Measurements from ENCODE around the gene ZNF862. TPM values are rescaled to one million over a fixed set of nuclear protein-coding genes. Genes with fewer than 3 reads are reported as not detected.

ZNF862 gene
- total RNA-seq, 1 experiment from 2014 or later = 1.9 TPM

- no peak overlapping the region for H3K4me3 Mint-ChIP-seq
- Histone ChIP-seq H2AFZ (ENCODE audit: low read length) (no peak overlapping the region), H2AK5ac (ENCODE audit: insufficient read length, low read length) (no peak overlapping the region), H2BK12ac (ENCODE audit: insufficient read length, low read depth, low read length) (no peak overlapping the region), H2BK5ac (ENCODE audit: insufficient read length, low read length) (no peak overlapping the region), H3K14ac (ENCODE audit: insufficient read depth, low read length) (no peak overlapping the region), H2BK15ac (ENCODE audit: low read depth, low read length) (no peak overlapping the region), H4K5ac (ENCODE audit: insufficient read length, low read depth, low read length) (no peak overlapping the region), H3K18ac (ENCODE audit: insufficient read length, low read depth, low read length) (no peak overlapping the region), H3K27ac (ENCODE audit: insufficient read length, low read depth, low read length) (no peak overlapping the region), H3K23ac (ENCODE audit: insufficient read length, low read depth, low read length) (no peak overlapping the region), H3K4me2 (ENCODE audit: insufficient read depth, insufficient read length, low read length) (no peak overlapping the region), H2BK20ac (ENCODE audit: low read depth, low read length, poor library complexity, severe bottlenecking) (no peak overlapping the region), H3K23me2 (ENCODE audit: insufficient read length, low read depth, low read length, poor library complexity, severe bottlenecking) (no peaks in the 10 kb centered on the region), H3K4me1 (ENCODE audit: insufficient read depth, low read length) (no peaks in the 10 kb centered on the region), H3K9ac (ENCODE audit: extremely low read depth, insufficient read length, low read length) (no peak overlapping the region), H4K8ac (replicated peaks; ENCODE audit: insufficient read length, low read depth, low read length) (no peak overlapping the region), H3K56ac (ENCODE audit: insufficient read length, low read depth, low read length) (no peak overlapping the region), H3K9me3 (ENCODE audit: control insufficient read depth, low read depth, low read length) (no peaks in the 10 kb centered on the region), H3K4ac (ENCODE audit: low read depth, low read length) (no peak overlapping the region), H3K79me2 (ENCODE audit: insufficient read depth, low read length) (no peaks in the 10 kb centered on the region; the same call in 1 of the 2 replicates), H4K20me1 (ENCODE audit: control insufficient read depth, insufficient read depth, insufficient read length) (no peaks in the 10 kb centered on the region), H2BK120ac (ENCODE audit: low read depth, low read length, poor library complexity, severe bottlenecking) (no peak overlapping the region), H3K79me1 (ENCODE audit: insufficient read depth, low read depth, low read length, poor library complexity, severe bottlenecking) (no peaks in the 10 kb centered on the region), H3K27me3 (ENCODE audit: insufficient read depth, low read length) (0 out of 2 replicates have a peak, but pooled peaks cover 3% of the 10 kb centered on the region), H4K91ac (ENCODE audit: insufficient read length, low read depth, low read length) (no peak overlapping the region), H3T11ph (ENCODE audit: low read length) (no peak overlapping the region)
- H3K27ac Mint-ChIP-seq = no peak overlapping the region
- H3K4me1 Mint-ChIP-seq = peaks cover 3% of the 10 kb centered on the region in 2 experiments
- DNase-seq = no peak
- H3K27me3 Mint-ChIP-seq (ENCODE audit: low read depth) = peaks cover 37% of the 10 kb centered on the region
- no CpG with 5 or more reads among the region's 6 CpGs for WGBS (ENCODE audit: extremely low coverage, insufficient read length, low lambda C conversion rate)
- no peak for TF ChIP-seq CTCF (conservative IDR thresholded peaks at IDR 0.05)
- no peaks in the 10 kb centered on the region for H3K9me3 Mint-ChIP-seq
- H3K36me3 Mint-ChIP-seq (ENCODE audit: insufficient read depth in 1 of 3, low read depth in 3 of 3) = no peaks in the 10 kb centered on the region
Measured at GRCh38 chr7:149844445-149844844, 6.3 kb downstream of the ZNF862 start.

Data from H9 (cell line).